ENCODE results near the gene TAS2R38.

DNA sequence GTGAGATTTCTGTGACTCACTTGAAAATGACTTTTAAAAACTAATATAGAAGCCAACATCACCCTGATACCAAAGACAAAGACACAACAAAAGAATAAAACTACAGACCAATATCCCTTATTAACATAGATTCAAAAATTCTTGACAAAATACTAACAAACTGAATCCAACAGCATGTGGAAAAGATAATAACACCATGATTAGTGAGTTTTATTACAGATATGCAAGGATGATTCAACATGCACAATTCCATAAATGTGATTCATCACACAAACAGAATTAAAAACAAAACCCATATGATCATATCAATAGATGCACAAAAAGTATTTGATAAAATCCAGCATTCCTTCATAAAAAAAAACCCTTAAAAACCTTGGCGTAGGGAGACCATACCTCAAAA, 28.6 kb upstream of the TAS2R38 start:
- TF ChIP-seq, protein P1, sequence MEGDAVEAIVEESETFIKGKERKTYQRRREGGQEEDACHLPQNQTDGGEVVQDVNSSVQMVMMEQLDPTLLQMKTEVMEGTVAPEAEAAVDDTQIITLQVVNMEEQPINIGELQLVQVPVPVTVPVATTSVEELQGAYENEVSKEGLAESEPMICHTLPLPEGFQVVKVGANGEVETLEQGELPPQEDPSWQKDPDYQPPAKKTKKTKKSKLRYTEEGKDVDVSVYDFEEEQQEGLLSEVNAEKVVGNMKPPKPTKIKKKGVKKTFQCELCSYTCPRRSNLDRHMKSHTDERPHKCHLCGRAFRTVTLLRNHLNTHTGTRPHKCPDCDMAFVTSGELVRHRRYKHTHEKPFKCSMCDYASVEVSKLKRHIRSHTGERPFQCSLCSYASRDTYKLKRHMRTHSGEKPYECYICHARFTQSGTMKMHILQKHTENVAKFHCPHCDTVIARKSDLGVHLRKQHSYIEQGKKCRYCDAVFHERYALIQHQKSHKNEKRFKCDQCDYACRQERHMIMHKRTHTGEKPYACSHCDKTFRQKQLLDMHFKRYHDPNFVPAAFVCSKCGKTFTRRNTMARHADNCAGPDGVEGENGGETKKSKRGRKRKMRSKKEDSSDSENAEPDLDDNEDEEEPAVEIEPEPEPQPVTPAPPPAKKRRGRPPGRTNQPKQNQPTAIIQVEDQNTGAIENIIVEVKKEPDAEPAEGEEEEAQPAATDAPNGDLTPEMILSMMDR (IDR thresholded peaks at IDR 0.05), result no peak
- TF ChIP-seq POLR2A (IDR thresholded peaks at IDR 0.05), result no peak

Data from prostate gland (tissue), 2 donors.